Hepatocyte (in vitro differentiated cells): ENCODE data around the gene NXPH2.
"Not testable (repeated sequence)": the region's sequence is repeated elsewhere in the genome, so short reads cannot be mapped to it uniquely, and the experiment has no call there.

Experiments
- EZH2 ChIP-seq: fragments of 200-600 bp; sonication (generic); IDR thresholded peaks from 2 replicates; pipeline ENCODE4 v1.6.1; 2016; ENCODE audit warnings: antibody characterized with exemption, mild to moderate bottlenecking, borderline replicate concordance
- EZH2phosphoT487 ChIP-seq: fragments of 200-600 bp; sonication (generic); IDR thresholded peaks from one replicate; pipeline ENCODE4 v1.6.1; 2018; ENCODE audit warnings: antibody characterized with exemption, mild to moderate bottlenecking, low read depth, moderate library complexity; ENCODE audit not compliant: unreplicated experiment, severe bottlenecking
- TF ChIP-seq, protein P1 (sequence below): fragments of 200-600 bp; sonication (generic); IDR thresholded peaks from 2 replicates; pipeline ENCODE4 v1.5.1; 2016; ENCODE audit warnings: antibody characterized with exemption, mild to moderate bottlenecking; ENCODE audit not compliant: poor library complexity

- TF ChIP-seq, protein P1, sequence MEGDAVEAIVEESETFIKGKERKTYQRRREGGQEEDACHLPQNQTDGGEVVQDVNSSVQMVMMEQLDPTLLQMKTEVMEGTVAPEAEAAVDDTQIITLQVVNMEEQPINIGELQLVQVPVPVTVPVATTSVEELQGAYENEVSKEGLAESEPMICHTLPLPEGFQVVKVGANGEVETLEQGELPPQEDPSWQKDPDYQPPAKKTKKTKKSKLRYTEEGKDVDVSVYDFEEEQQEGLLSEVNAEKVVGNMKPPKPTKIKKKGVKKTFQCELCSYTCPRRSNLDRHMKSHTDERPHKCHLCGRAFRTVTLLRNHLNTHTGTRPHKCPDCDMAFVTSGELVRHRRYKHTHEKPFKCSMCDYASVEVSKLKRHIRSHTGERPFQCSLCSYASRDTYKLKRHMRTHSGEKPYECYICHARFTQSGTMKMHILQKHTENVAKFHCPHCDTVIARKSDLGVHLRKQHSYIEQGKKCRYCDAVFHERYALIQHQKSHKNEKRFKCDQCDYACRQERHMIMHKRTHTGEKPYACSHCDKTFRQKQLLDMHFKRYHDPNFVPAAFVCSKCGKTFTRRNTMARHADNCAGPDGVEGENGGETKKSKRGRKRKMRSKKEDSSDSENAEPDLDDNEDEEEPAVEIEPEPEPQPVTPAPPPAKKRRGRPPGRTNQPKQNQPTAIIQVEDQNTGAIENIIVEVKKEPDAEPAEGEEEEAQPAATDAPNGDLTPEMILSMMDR = not testable (repeated sequence)
- not testable (repeated sequence) for TF ChIP-seq EZH2phosphoT487, EZH2
Measured at GRCh38 chr2:138737009-138737554, 43.1 kb downstream of the NXPH2 start.
